A673 (cell line): ENCODE data around the gene NPHP4. TPM values are rescaled to one million over a fixed set of nuclear protein-coding genes. Genes with fewer than 3 reads are reported as not detected.

Experiments
- BruUV-seq: library from RNA; stranded (reverse); fragments of 400-500 nt; replicated peaks from 2 replicates; lab custom pipeline; 2021; lab: Mats Ljungman, UMichigan
- CTCF ChIA-PET: fragments of 300-600 bp; sonication (Branson Sonifier 250); formaldehyde crosslinking; loops from one replicate; lab custom pipeline; 2022; ENCODE audit warnings: antibody characterized with exemption; lab: Charles Lee
- POLR2A ChIA-PET: fragments of 300-600 bp; sonication (Branson Sonifier 250); formaldehyde crosslinking; loops from one replicate; lab custom pipeline; 2022; ENCODE audit warnings: antibody characterized with exemption; ENCODE audit not compliant: low non-redundant PET; lab: Charles Lee
- DNase-seq: peaks from one replicate; pipeline ENCODE4 v3.0.0-alpha.2; 2015; ENCODE audit warnings: low spot score
- H3K27ac ChIP-seq: fragments of 200-600 bp; sonication (generic); 2 replicates; pipeline ENCODE4 v1.5.1; 2016; ENCODE audit warnings: mixed run types, low read depth, mild to moderate bottlenecking, mixed read lengths, antibody characterized with exemption, low read length; ENCODE audit not compliant: poor library complexity, severe bottlenecking
- H3K27me3 ChIP-seq: fragments of 200-600 bp; sonication (generic); replicated peaks from 2 replicates; pipeline ENCODE4 v1.6.1; 2017; ENCODE audit warnings: mixed run types, low read depth, mild to moderate bottlenecking, mixed read lengths, antibody characterized with exemption, low read length; ENCODE audit not compliant: insufficient read depth, poor library complexity
- H3K36me3 ChIP-seq: fragments of 200-600 bp; sonication (generic); 2 replicates; pipeline ENCODE4 v1.6.1; 2016; ENCODE audit warnings: mixed run types, mild to moderate bottlenecking, mixed read lengths, antibody characterized with exemption, low read length; ENCODE audit not compliant: insufficient read depth, poor library complexity, severe bottlenecking
- H3K4me1 ChIP-seq: fragments of 200-600 bp; sonication (generic); 2 replicates; pipeline ENCODE4 v1.6.1; 2017; ENCODE audit warnings: mixed run types, mild to moderate bottlenecking, mixed read lengths, antibody characterized with exemption, low read length; ENCODE audit not compliant: insufficient read depth, poor library complexity, severe bottlenecking
- H3K4me3 ChIP-seq: fragments of 200-600 bp; sonication (generic); 2 replicates; pipeline ENCODE4 v1.5.1; 2016; ENCODE audit warnings: low read depth, mixed run types, mild to moderate bottlenecking, mixed read lengths, low read length; ENCODE audit not compliant: poor library complexity, severe bottlenecking
- H3K9me3 ChIP-seq: fragments of 200-600 bp; sonication (generic); 2 replicates; pipeline ENCODE4 v1.6.1; 2016; ENCODE audit warnings: mixed run types, low read depth, mild to moderate bottlenecking, mixed read lengths, antibody characterized with exemption, low read length; ENCODE audit not compliant: poor library complexity, severe bottlenecking
- CTCF ChIP-seq: fragments of 300-800, 200-600 bp; sonication (generic); conservative IDR thresholded peaks from 2 replicates; pipeline ENCODE4 v1.5.1; 2017; ENCODE audit warnings: low read depth, mild to moderate bottlenecking, antibody characterized with exemption, low read length, moderate library complexity, mixed read lengths
- EZH2 ChIP-seq: fragments of 200-600 bp; sonication (generic); IDR thresholded peaks from 2 replicates; pipeline ENCODE4 v1.6.1; 2017; ENCODE audit warnings: borderline replicate concordance, low read depth, mild to moderate bottlenecking, mixed read lengths, antibody characterized with exemption, low read length; ENCODE audit not compliant: poor library complexity, severe bottlenecking
- intact Hi-C: fragments of 100-400 bp; cut with micrococcal nuclease; formaldehyde crosslinking; loops from one replicate; pipeline ENCODE4 v1.10.0; 2022; ENCODE audit not compliant: unreplicated experiment
- total RNA-seq: library from RNA; stranded (reverse); gene quantifications from 2 replicates; pipeline ENCODE4 v1.2.3, GENCODE V29; 2021

The NPHP4 gene
- total RNA-seq, 1 experiment from 2014 or later, result 27.6 TPM

GRCh38 chr1:5843521-5844096, 148.6 kb downstream of the NPHP4 start:
- H3K9me3 ChIP-seq, result no peaks in the 10 kb centered on the region
- BruUV-seq, result no TSS peak
- no peaks in the 10 kb centered on the region for H3K4me1 ChIP-seq
- intact Hi-C loops, result no loop called here
- CTCF ChIA-PET, result no interaction called here
- no peak overlapping the region for H3K4me3 ChIP-seq
- peaks cover 5% of the 10 kb centered on the region for H3K27me3 ChIP-seq
- H3K27ac ChIP-seq, result no peak overlapping the region
- DNase-seq, result no peak
- POLR2A ChIA-PET, result no interaction called here
- no peak for TF ChIP-seq CTCF
- no peak for TF ChIP-seq EZH2
- H3K36me3 ChIP-seq, result no peaks in the 10 kb centered on the region

GRCh38 chr1:5842679-5843078, 149.5 kb downstream of the NPHP4 start:
- no peaks in the 10 kb centered on the region for H3K4me1 ChIP-seq
- ChIA-PET POLR2A (no interaction called here), CTCF (no interaction called here)
- H3K9me3 ChIP-seq, result no peaks in the 10 kb centered on the region
- peaks cover 5% of the 10 kb centered on the region for H3K27me3 ChIP-seq
- intact Hi-C loops, result no loop called here
- TF ChIP-seq EZH2 (no peak), CTCF (no peak)
- no TSS peak for BruUV-seq
- no peak overlapping the region for H3K4me3 ChIP-seq
- no peak for DNase-seq
- H3K36me3 ChIP-seq, result no peaks in the 10 kb centered on the region
- no peak overlapping the region for H3K27ac ChIP-seq

GRCh38 chr1:5840551-5841001, 151.6 kb downstream of the NPHP4 start:
- intact Hi-C loops, result no loop called here
- H3K27ac ChIP-seq, result no peak overlapping the region
- no peak for DNase-seq
- no peaks in the 10 kb centered on the region for H3K9me3 ChIP-seq
- POLR2A ChIA-PET, result no interaction called here
- no TSS peak for BruUV-seq
- no peaks in the 10 kb centered on the region for H3K27me3 ChIP-seq
- CTCF ChIA-PET, result no interaction called here
- TF ChIP-seq CTCF, result no peak
- H3K36me3 ChIP-seq, result no peaks in the 10 kb centered on the region
- H3K4me3 ChIP-seq, result no peak overlapping the region
- no peaks in the 10 kb centered on the region for H3K4me1 ChIP-seq
